ENCODE results near the gene COBLL1.

- TF ChIP-seq CTCF (IDR thresholded peaks at IDR 0.05; ENCODE audit: low read depth, low read length): no peak
- no peak for TF ChIP-seq EZH2phosphoT487 (IDR thresholded peaks at IDR 0.05; ENCODE audit: low read depth)
These were observed 8.6 kb upstream of the COBLL1 start for GRCh38 chr2:164850235-164850634.
